GM21390 (cell line): ENCODE measurements around the gene NSUN6.
"Not testable (repeated sequence)": the region's sequence is repeated elsewhere in the genome, so short reads cannot be mapped to it uniquely, and the experiment has no call there.

Source experiments
- ATAC-seq: cut with Tn5 transposase; IDR thresholded peaks from one replicate; pipeline ENCODE4 v1.9.1; 2021; ENCODE audit not compliant: unreplicated experiment

The NSUN6 gene

GRCh38 chr10:18610517-18610916 lies 40.9 kb downstream of the NSUN6 start:
- ATAC-seq = no peak

GRCh38 chr10:18608596-18608995 lies 42.8 kb downstream of the NSUN6 start:
- no peak for ATAC-seq

- ATAC-seq = no peak
These were observed 43.6 kb downstream of the NSUN6 start for GRCh38 chr10:18607503-18608378.

- no peak for ATAC-seq
These were observed 45.2 kb downstream of the NSUN6 start for GRCh38 chr10:18606051-18606695.

GRCh38 chr10:18601321-18601720 lies 50.1 kb downstream of the NSUN6 start:
- ATAC-seq = no peak

GRCh38 chr10:18599392-18599791 lies 52.0 kb downstream of the NSUN6 start:
- ATAC-seq = no peak

- no peak for ATAC-seq
These were observed 56.7 kb downstream of the NSUN6 start for GRCh38 chr10:18594574-18595156.

- not testable (repeated sequence) for ATAC-seq
These were observed 60.2 kb downstream of the NSUN6 start for GRCh38 chr10:18591141-18591540.

- ATAC-seq = not testable (repeated sequence)
These were observed 64.8 kb downstream of the NSUN6 start for GRCh38 chr10:18586637-18587036.

GRCh38 chr10:18583575-18584270 lies 67.7 kb downstream of the NSUN6 start:
- peak; percentile 52 for ATAC-seq

- peak; percentile 61 for ATAC-seq
These were observed 68.6 kb downstream of the NSUN6 start for GRCh38 chr10:18582803-18583202.

GRCh38 chr10:18577823-18578685 lies 73.3 kb downstream of the NSUN6 start:
- ATAC-seq = no peak

- ATAC-seq = no peak
These were observed 74.8 kb downstream of the NSUN6 start for GRCh38 chr10:18576586-18576985.

- ATAC-seq = no peak
These were observed 78.3 kb downstream of the NSUN6 start for GRCh38 chr10:18572959-18573561.

GRCh38 chr10:18571780-18572179 lies 79.6 kb downstream of the NSUN6 start:
- ATAC-seq = no peak

- no peak for ATAC-seq
These were observed 80.3 kb downstream of the NSUN6 start for GRCh38 chr10:18571076-18571475.

GRCh38 chr10:18570386-18570785 lies 81.0 kb downstream of the NSUN6 start:
- ATAC-seq = not testable (repeated sequence)

GRCh38 chr10:18567343-18567856 lies 84.0 kb downstream of the NSUN6 start:
- no peak for ATAC-seq

- ATAC-seq = no peak
These were observed 85.2 kb downstream of the NSUN6 start for GRCh38 chr10:18566177-18566576.

- ATAC-seq = no peak
These were observed 86.4 kb downstream of the NSUN6 start for GRCh38 chr10:18565006-18565405.
